GM19372 (cell line): ENCODE data around the gene SLAMF7.
"Not testable (repeated sequence)": the region's sequence is repeated elsewhere in the genome, so short reads cannot be mapped to it uniquely, and the experiment has no call there.

Experiments used
- ATAC-seq: cut with Tn5 transposase; IDR thresholded peaks from one replicate; pipeline ENCODE4 v1.9.1; 2021; ENCODE audit warnings: mild to moderate bottlenecking, low read depth, moderate library complexity; ENCODE audit not compliant: unreplicated experiment

Gene SLAMF7

GRCh38 chr1:160720356-160721085 lies 18.5 kb upstream of the SLAMF7 start:
- no peak for ATAC-seq

- no peak for ATAC-seq
Measured at GRCh38 chr1:160721473-160721872, 17.6 kb upstream of the SLAMF7 start.

DNA sequence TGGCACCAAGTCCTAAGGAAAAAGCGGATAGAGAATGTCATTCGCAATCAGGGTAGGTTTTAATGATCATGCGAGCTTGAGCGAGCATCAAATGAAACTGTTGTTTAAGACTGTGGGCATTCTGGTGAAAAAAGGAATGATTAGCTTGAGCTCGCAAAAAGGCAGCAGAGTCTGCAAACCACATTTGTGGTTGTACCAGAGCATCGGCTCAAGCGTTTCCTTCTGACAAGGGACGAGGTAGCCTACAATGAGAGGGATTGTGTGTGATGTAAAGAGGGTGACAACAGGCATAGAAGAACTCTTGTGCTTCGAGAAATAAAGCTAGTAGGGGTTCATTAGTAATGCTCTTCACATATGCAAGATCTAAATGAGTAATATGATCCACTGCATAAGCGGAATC lies 16.3 kb upstream of the SLAMF7 start:
- no peak for ATAC-seq

- no peak for ATAC-seq
Measured at GRCh38 chr1:160723332-160723731, 15.7 kb upstream of the SLAMF7 start.

DNA sequence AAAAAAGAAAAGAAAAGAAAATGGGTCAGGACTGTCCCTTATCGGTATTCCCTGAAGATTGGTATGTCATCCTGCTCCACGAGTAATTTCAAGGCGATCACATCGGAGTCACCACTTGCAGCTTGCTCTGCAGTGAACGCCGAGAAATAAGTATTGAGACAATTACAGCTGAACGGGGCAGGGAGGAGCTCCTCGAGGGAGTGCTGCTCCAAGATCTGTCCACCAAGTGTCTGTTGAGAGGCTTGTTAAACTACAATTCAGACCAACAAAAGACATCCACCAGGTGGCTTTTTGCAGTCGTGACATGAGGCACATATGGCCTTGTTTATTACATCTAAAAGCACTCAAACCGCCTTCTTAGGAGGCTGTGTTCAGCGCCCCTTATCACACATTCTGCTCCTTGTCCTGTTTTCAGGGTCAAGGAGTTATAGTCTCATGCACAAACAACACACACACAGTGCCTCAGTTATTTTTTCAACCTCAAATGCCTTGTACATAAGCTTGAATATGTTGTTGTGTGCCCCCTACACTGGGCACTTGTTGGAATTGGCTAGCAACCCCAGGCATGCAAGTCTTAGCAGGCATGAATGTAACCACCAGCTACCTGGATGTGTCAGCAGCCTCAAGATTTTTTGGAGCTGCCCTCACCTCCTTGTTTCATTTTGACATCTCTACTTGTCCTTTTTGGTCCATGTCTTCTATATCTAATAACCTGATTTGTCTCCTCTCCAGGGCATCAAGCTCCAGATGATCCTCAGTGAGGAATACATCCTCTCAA lies 14.4 kb upstream of the SLAMF7 start:
- ATAC-seq: no peak

DNA sequence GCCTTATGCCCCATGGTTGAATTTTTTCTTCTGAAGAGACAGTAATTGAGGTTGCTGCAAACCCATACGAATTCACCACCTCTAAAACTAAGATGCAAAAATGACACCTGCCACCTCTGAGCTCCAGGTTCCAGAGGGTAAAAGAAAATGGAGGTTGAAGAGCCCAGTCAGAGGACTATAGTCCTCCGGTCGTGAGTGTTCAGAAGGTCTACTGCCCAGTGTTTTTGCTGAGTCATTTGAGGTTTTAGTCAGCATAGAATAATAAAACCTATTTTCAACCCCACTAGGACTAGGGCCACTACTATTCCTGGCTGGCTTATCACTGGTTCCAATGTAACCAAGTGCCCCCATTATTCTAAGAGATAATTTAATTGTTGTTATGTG lies 12.9 kb upstream of the SLAMF7 start:
- ATAC-seq: no peak

GRCh38 chr1:160726498-160727315 lies 12.3 kb upstream of the SLAMF7 start:
- ATAC-seq: no peak

- ATAC-seq: no peak
Measured at GRCh38 chr1:160727316-160727640, 11.8 kb upstream of the SLAMF7 start.

DNA sequence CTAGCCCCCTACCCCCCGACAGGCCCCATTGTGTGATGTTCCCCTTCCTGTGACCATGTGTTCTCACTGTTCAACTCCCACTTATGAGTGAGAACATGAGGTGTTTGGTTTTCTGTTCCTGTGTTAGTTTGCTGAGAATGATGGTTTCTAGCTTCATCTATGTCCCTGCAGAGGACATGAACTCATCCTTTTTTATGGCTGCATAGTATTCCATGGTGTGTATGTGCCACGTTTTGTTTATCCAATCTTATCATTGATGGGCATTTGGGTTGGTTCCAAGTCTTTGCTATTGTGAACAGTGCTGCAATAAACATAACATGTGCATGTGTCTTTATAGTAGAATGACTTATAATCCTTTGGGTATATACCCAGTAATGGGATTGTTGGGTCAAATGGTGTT lies 7.5 kb upstream of the SLAMF7 start:
- ATAC-seq: not testable (repeated sequence)

DNA sequence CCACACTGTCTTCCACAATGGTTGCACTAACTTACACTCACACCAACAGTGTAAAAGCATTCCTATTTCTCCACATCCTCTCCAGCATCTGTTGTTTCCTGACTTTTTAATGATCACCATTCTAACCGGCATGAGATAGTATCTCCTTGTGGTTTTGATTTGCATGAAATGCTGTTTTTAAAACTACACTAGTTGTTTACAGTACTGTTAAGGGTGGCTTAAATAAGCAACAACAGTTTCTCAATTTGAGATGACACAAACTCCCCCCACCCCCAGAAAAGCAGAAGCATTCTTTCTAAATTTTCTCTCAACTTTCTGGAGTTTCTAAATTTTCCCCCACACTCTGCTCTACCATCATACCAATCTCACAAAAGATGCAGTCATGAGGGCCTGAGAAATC lies 7.1 kb upstream of the SLAMF7 start:
- no peak for ATAC-seq

DNA sequence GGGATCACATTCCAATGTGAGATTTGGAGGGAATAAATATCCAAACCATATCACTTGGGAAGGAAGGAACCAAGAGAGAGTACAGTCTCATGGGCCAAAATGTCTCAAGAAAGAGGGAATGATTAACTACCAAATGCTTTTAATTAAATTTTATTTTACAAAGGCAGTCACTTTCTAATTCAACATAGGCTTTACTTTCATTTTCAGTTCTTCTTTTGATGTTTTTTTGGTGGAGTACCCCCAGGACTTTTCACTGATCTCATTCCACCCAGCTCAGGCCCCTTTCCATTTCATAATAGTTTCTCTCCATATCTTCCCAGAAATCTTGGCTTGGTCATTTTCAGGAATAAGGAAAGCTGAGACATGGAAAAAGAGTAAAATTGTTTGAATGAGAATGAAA lies 5.1 kb upstream of the SLAMF7 start:
- ATAC-seq: no peak

DNA sequence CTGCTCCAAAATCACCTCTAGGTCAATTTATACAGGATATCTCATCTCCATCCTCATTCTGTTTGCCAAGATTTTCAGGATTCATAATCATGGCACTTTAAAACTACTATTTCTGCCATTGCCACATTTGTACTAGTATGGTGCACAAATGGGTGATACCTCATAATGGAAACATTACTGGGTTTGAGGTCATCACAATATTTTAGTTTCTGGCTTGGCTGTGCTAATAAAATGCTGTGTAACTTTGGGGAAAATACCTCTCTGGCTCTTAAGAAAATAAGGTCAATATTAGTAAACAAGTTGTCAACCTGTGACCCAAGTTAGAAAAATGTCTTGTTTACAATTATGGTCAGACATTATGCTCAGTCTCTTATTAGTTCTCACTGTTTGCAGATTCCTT lies 4.7 kb upstream of the SLAMF7 start:
- no peak for ATAC-seq

DNA sequence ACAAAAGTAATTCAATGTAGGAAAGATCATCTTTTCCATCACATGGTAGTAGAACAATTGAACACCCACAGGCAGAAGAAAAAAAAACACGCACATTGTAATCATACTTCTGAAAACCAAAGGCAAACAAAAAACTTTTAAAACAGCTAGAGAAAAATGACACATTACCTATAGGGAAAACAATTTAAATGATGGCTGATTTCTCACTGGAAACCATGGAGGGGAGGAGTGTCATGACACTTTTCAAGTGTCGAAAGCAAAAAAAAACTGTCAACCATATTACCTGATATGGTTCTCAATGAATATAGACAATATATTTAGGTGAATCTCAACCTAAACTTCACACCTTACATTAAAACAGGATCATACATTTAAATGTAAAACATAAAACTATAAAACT lies 776 bp upstream of the SLAMF7 start:
- ATAC-seq: no peak

DNA sequence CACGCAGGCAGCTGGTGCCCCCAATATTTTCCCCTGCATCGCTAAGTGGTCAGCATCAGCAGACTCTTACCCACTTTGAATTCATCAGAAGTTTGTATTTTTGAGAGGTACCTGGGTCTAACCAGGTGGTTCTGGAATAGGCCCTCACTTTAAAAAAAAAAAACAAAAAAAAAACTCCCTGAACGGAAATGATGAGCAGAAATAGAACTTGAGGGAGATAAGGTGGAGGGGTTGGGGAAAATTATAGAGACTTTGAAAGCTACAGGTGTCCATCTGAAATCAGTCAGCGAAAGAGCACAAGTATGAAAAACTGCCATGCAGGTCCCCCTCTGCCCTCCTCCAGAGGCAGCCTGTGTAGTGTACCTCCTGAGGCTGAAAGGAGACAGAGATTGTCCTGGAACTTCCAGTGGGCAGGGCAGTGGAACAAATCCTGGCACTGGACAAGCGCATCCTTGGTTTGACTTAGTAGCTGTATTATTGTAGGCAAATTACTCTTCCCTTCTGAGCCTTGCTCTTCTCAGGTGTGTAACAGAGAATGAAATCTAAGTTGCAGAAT lies 1.2 kb downstream of the SLAMF7 start:
- no peak for ATAC-seq

DNA sequence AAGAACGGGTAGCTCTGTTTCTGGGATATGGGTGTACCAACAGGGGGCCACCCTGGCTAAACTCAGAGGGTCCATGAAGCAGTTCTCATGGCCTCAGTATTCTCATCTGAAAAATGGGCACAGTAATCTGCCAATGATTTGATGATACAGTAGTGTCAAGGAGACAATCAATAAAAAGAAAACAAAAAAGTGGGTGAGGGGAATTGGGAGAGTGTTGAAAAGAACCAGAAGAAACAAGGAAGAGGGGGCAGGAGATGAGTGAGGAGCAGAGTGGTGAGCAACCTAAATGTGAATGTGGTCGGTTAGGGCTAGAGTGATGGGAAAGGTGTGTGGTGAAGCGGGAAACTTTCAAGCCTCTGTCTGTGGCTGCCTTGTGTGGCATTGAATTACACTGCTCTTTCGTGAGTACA lies 2.0 kb downstream of the SLAMF7 start:
- no peak for ATAC-seq

DNA sequence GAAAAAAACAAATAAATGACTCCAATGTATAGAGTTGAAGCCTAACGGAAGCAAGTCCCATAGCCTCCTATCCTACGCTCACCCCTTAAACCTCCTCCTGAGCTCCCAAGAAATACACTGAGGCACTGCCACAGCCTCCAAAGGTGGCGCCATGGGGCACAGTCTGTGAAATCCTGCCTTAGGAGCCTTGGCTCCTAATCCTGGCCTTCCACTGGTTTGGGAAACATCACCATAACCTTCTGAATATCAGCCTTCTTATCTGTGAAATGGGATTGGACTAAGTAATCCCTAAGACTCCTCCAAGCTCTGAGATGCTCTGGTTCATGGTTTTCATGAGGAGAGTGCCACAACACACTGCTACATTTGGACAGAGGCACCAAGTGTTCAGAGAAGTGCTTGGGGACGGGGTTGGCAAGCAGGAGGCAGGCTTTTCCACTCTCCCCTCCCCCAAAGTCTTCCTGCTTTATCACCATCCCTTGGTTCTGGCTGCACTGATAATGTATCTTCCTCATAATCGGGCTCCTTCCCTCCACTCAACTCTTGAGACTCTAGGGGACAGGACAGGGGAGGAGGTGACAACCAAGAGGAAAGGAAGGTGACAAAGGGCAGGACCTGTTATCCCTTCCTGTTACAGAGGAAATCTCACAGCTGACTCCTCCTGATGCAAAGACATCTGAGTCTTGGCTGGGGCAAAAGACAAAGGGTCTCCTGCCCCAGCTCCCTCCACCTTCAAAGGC lies 2.7 kb downstream of the SLAMF7 start:
- no peak for ATAC-seq

DNA sequence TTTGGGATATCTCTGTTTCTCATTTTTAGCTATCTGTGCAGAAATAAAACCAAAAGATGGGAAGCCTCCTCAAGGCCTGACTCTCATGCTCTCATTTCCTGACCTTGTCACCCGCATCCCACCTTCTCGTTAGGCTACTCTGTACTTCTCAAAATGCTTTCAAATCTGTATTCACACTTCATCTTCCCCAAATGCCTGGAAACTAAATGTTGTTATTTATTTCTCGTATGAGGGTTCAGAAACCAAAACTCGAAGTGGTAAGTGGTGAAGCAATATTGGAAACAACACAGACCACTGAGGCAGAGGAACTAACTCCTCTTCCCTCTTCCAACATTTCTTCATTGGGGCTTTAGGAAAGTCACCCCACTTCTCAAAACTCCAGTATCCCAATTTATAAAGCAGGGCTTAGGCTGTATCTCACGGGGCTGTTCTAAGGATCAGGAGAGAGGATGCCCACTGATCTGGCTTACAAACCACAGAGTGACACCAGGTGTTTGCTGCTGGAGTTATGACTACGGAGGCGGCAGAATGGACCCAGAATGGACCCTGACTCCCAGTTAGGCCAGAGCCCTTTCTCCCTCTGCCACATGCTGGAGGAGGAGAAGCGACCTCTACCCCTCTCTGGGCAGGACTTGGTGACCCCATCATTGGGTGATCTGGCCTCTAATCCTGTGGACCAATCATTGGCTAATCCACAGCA lies 3.5 kb downstream of the SLAMF7 start:
- no peak for ATAC-seq

- ATAC-seq: no peak
Measured at GRCh38 chr1:160743266-160743665, 4.2 kb downstream of the SLAMF7 start.

- ATAC-seq: no peak
Measured at GRCh38 chr1:160744199-160744851, 5.3 kb downstream of the SLAMF7 start.
